K562 (cell line): ENCODE results near the gene COX4I2. TPM values are rescaled to one million over a fixed set of nuclear protein-coding genes. Genes with fewer than 3 reads are reported as not detected.

ENCODE experiments used
- ATAC-seq: fragments of 200-7000 bp; cut with Tn5 transposase; 3 replicates; pipeline ENCODE4 v1.9.1; 2020; ENCODE audit warnings: moderate library complexity
- BruUV-seq: library from RNA; stranded (reverse); fragments of 400-500 nt; replicated peaks from 2 replicates; lab custom pipeline; 2021; lab: Mats Ljungman, UMichigan
- CTCF ChIA-PET: fragments of 300-600 bp; formaldehyde crosslinking; extraction: SDS; loops from one replicate; lab custom pipeline; 2021; ENCODE audit warnings: low intra/inter-chr PET ratio; lab: Yijun Ruan, JAX
- POLR2A ChIA-PET: fragments of 300-600, 350-650 bp; sonication (Branson Sonifier 250); formaldehyde crosslinking; extraction: SDS; loops from one replicate; lab custom pipeline; 2021; ENCODE audit warnings: antibody characterized with exemption, inconsistent platforms; lab: Yijun Ruan, JAX
- DNase-seq, 4 experiments: peaks; one replicate each; pipeline versions ENCODE4 v3.0.0 to v3.0.0-alpha.2; 2011 to 2018; ENCODE audit warnings: low spot score in 3 of 4, mixed read lengths in 3 of 4; ENCODE audit errors: extremely low read depth in 1 of 4
- FAIRE-seq: peaks from 2 replicates; lab custom pipeline; 2011; peaks lifted over from hg19 to GRCh38; lab: Jason Lieb, UNC
- H2AFZ ChIP-seq: 2 replicates; pipeline ENCODE4 v1.6.0; 2011; ENCODE audit warnings: low read depth, low read length, control low read depth, inconsistent platforms
- H3K27ac ChIP-seq: fragments of 200-600 bp; 3 replicates; pipeline ENCODE4 v1.8.0; 2011; ENCODE audit warnings: low read depth, mild to moderate bottlenecking, control low read depth, inconsistent platforms, low read length, moderate library complexity, mixed read lengths; ENCODE audit errors: extremely low read depth
- H3K27me3 ChIP-seq, 2 experiments: fragments of 300-600 bp in 1 of 2; 2 replicates in 1 of 2; 3 replicates in 1 of 2; pipeline versions ENCODE4 v1.6.0 to v1.8.0; 2011; ENCODE audit warnings: inconsistent platforms in 2 of 2, low read length in 2 of 2, mild to moderate bottlenecking in 1 of 2, mixed read lengths in 1 of 2, moderate library complexity in 1 of 2; ENCODE audit not compliant: control insufficient read depth in 2 of 2, insufficient read depth in 2 of 2
- H3K36me3 ChIP-seq: fragments of 300-600 bp; 3 replicates; pipeline ENCODE4 v1.8.0; 2011; ENCODE audit warnings: mild to moderate bottlenecking, low read length, inconsistent platforms; ENCODE audit not compliant: control insufficient read depth, insufficient read depth
- H3K4me1 ChIP-seq, 2 experiments: fragments of 200-600 bp in 1 of 2; replicated peaks in 1 of 2; 2 replicates in 1 of 2; 3 replicates in 1 of 2; pipeline versions ENCODE4 v1.5.1 to v1.8.0; 2011; ENCODE audit warnings: inconsistent platforms in 2 of 2, low read length in 2 of 2, mild to moderate bottlenecking in 1 of 2, mixed read lengths in 1 of 2, moderate library complexity in 1 of 2; ENCODE audit not compliant: control insufficient read depth in 2 of 2, insufficient read depth in 2 of 2
- H3K4me2 ChIP-seq: 2 replicates; pipeline ENCODE4 v1.6.1; 2011; ENCODE audit warnings: low read length, control low read depth, inconsistent platforms, mixed read lengths; ENCODE audit not compliant: insufficient read depth
- H3K4me3 ChIP-seq: fragments of 200-600 bp; sonication (generic), shearing (Covaris generic); 2 replicates; pipeline ENCODE4 v1.5.1; 2016; ENCODE audit warnings: control low read depth, inconsistent platforms
- H3K79me2 ChIP-seq: fragments of 200-600 bp; 3 replicates; pipeline ENCODE4 v1.8.0; 2011; ENCODE audit warnings: low read length, inconsistent platforms; ENCODE audit not compliant: control insufficient read depth, insufficient read depth
- H3K9ac ChIP-seq, 2 experiments: 2 replicates each; pipeline versions ENCODE4 v1.6.0 to v1.6.1; 2011; ENCODE audit warnings: low read depth in 2 of 2, low read length in 2 of 2, control low read depth in 1 of 2, inconsistent platforms in 1 of 2, mild to moderate bottlenecking in 1 of 2, mixed read lengths in 1 of 2; ENCODE audit not compliant: insufficient read depth in 1 of 2
- H3K9me1 ChIP-seq: one replicate; pipeline ENCODE4 v1.6.0; 2011; ENCODE audit warnings: inconsistent platforms, mild to moderate bottlenecking, low read length, moderate library complexity; ENCODE audit not compliant: control insufficient read depth, insufficient read depth
- H3K9me3 ChIP-seq: replicated peaks from 2 replicates; pipeline ENCODE4 v1.5.1; 2011; ENCODE audit warnings: low read depth, low read length, inconsistent platforms; ENCODE audit not compliant: control insufficient read depth, insufficient read depth
- H4K20me1 ChIP-seq: replicated peaks from 2 replicates; pipeline ENCODE4 v1.6.1; 2011; ENCODE audit warnings: low read length, inconsistent platforms, mixed read lengths; ENCODE audit not compliant: control insufficient read depth, insufficient read depth
- FOXJ3 ChIP-seq: sonication (generic); formaldehyde crosslinking; IDR thresholded peaks from 2 replicates; pipeline ENCODE4 v1.4.0; 2020; ENCODE audit warnings: mild to moderate bottlenecking, missing genetic modification reagents
- ID3 ChIP-seq, 2 experiments: fragments of 250-450 bp in 1 of 2; fragments of 450-650 bp in 1 of 2; sonication (Bioruptor Pico) in 1 of 2; IDR thresholded peaks; 2 replicates each; pipeline versions ENCODE4 v1.6.1 to v1.8.0; 2016 to 2021; ENCODE audit warnings: mild to moderate bottlenecking in 2 of 2, moderate library complexity in 2 of 2, missing compliant biosample characterization in 1 of 2, missing genetic modification characterization in 1 of 2
- MEF2D ChIP-seq: conservative IDR thresholded peaks from 2 replicates; pipeline ENCODE4 v1.6.1; 2016; ENCODE audit warnings: low read depth, missing genetic modification characterization, missing compliant biosample characterization
- POLR2A ChIP-seq: fragments of 450-650 bp; conservative IDR thresholded peaks from 2 replicates; pipeline ENCODE4 v1.6.1; 2016
- POLR2B ChIP-seq: fragments of 450-650 bp; IDR thresholded peaks from 2 replicates; pipeline ENCODE4 v1.6.1; 2018; ENCODE audit warnings: low read depth; ENCODE audit not compliant: partially characterized antibody
- POLR2H ChIP-seq: IDR thresholded peaks from 2 replicates; pipeline ENCODE4 v1.6.1; 2016; ENCODE audit warnings: missing genetic modification characterization, low read depth, mild to moderate bottlenecking, control low read depth, missing compliant biosample characterization, moderate library complexity
- SPI1 ChIP-seq: IDR thresholded peaks from 2 replicates; pipeline ENCODE4 v1.6.1; 2011; ENCODE audit warnings: low read depth, low read length, control low read depth, borderline replicate concordance
- SUPT5H ChIP-seq: fragments of 450-650 bp; IDR thresholded peaks from 2 replicates; pipeline ENCODE4 v1.6.1; 2016
- ZNF121 ChIP-seq: sonication (generic); formaldehyde crosslinking; conservative IDR thresholded peaks from 2 replicates; pipeline ENCODE4 v1.8.0; 2022; ENCODE audit warnings: missing genetic modification reagents
- ZNF124 ChIP-seq: sonication (generic); formaldehyde crosslinking; IDR thresholded peaks from 2 replicates; pipeline ENCODE4 v1.8.1; 2022; ENCODE audit warnings: missing genetic modification reagents
- ZNF354B ChIP-seq: fragments of 250-450 bp; sonication (Bioruptor Pico); IDR thresholded peaks from 2 replicates; pipeline ENCODE4 v1.4.0; 2020
- WGBS: fragments of 100-300 bp; shearing (Covaris generic); methylation state at CpG from one replicate; pipeline ENCODE4 v1.1.6; 2016; ENCODE audit warnings: low coverage, mixed read lengths; ENCODE audit not compliant: insufficient coverage; ENCODE audit errors: missing lambda C conversion rate; 5-methylcytosine and 5-hydroxymethylcytosine counted together
- in situ Hi-C: fragments of 300-500 bp; cut with MboI; formaldehyde crosslinking; loops from 4 replicates; pipeline ENCODE4 v1.15.0; 2018; ENCODE audit warnings: inconsistent platforms, mixed read lengths
- intact Hi-C: fragments of 100-400 bp; cut with micrococcal nuclease; formaldehyde crosslinking; loops from 2 replicates; pipeline ENCODE4 v1.14.2; 2022
- polyA plus RNA-seq, 8 experiments: library from polyadenylated mRNA; depleted of rRNA in 4 of 8; stranded (reverse) in 5 of 8; unstranded in 3 of 8; fragments of >200 nt; fragmentation: Nextera tagmentation in 2 of 8; fragmentation: Illumina TruSeq in 1 of 8; extraction: Ambion mirVana in 2 of 8; extraction: Trizol in 1 of 8; gene quantifications; 2 replicates each; pipeline versions ENCODE4 v1.2.1 to v1.2.3, GENCODE V29; 2011 to 2014; ENCODE audit warnings: inconsistent platforms in 1 of 8, missing spikeins in 1 of 8
- total RNA-seq, 7 experiments: library from RNA; depleted of rRNA in 6 of 7; stranded (reverse); fragments of >200 nt in 6 of 7; fragmentation: Illumina TruSeq in 2 of 7; extraction: Trizol in 2 of 7; gene quantifications; 2 replicates each; pipeline versions ENCODE4 v1.2.1 to v1.2.3, GENCODE V29; 2011 to 2021; ENCODE audit warnings: low replicate concordance in 1 of 7
- TF ChIP-seq, protein P1 (sequence below): fragments of 450-650 bp; IDR thresholded peaks from 2 replicates; pipeline ENCODE4 v1.6.1; 2017; ENCODE audit warnings: antibody characterized with exemption, mild to moderate bottlenecking

Gene COX4I2
- total and polyA plus RNA-seq, 9 of the 15 experiments (the other 6 are each of a cell fraction or from before 2014, with no cell fraction given) = not detected

DNA sequence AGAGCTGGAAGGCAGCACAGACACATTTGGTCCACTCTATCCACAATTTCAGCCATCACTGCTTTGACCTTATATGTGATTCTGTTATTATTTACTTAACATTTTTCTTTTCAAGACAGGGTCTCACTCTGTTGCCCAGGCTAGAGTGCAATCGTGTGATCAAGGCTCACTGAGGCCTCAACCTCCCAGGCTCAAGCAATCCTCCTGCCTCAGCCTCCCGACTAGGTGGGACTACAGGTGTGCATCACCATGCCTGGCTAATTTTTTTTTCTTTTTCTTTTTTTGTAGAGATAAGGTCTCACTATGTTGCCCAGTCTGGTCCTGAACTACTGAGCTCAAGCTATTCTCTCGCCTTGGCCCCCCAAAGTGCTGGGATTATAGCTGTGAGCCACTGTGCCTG is 44.6 kb downstream of the COX4I2 start:
- ChIA-PET CTCF (no interaction called here), POLR2A (interaction anchor here (0.7 to 1.7 kb wide), 8 partner anchors 9 to 61 kb away, joined by 3 to 7 read pairs (median 4); partner anchors contain the start of gene TPX2)
- Histone ChIP-seq H3K4me1 (peaks cover 54 to 93% of the 10 kb centered on the region in 2 experiments), H3K27me3 (no peaks in the 10 kb centered on the region), H3K9me1 (no peaks in the 10 kb centered on the region), H3K4me3 (no peak overlapping the region), H3K36me3 (peaks cover 86% of the 10 kb centered on the region), H3K9ac (peak overlapping the region in 1 of 2 experiments; percentile 1; a peak in 1 of 4 replicates), H3K4me2 (no peak overlapping the region), H3K27ac (peak overlapping the region; percentile 62; the same call in 2 of the 3 replicates), H3K79me2 (peaks cover 99% of the 10 kb centered on the region), H4K20me1 (no peaks in the 10 kb centered on the region), H2AFZ (no peak overlapping the region), H3K9me3 (no peaks in the 10 kb centered on the region)
- intact Hi-C loops (no loop called here), in situ Hi-C loops (no loop called here)
- peak; percentile 71 for TF ChIP-seq ZNF121 (CRISPR knock-in tag)
- TF ChIP-seq POLR2H = 0 out of 2 replicates have a peak, but pooled peaks have one; percentile 24
- no peak for TF ChIP-seq ZNF354B
- no peak for TF ChIP-seq ZNF124 (CRISPR knock-in tag)
- no peak for DNase-seq
- no TSS peak for BruUV-seq
- 90% methylated on average over 3 of the region's 3 CpGs for WGBS
- no peak for ATAC-seq
- no peak for FAIRE-seq

DNA sequence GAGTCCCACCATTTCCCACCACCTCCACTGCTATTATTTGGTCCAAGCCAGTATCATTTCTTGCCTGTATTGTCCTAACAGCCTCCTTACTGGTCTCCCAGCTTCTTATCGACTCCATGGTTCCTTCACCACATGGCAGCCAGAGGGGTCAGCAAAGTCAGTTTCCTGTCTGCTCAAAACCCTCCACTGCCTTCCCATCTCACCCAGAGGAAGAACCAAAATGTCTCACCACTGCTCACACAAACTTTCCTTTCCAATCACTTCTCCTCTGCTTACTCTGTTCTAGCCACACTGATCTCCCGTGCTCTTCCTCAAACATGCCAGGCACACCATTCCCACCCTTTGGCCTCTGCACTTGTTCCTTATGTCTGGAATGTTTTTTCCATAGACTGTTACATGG is 45.2 kb downstream of the COX4I2 start:
- no peak overlapping the region for H2AFZ ChIP-seq
- H3K79me2 ChIP-seq = peaks cover 99% of the 10 kb centered on the region
- H3K27me3 ChIP-seq = no peaks in the 10 kb centered on the region
- peak overlapping the region; percentile 62 for H3K27ac ChIP-seq
- in situ Hi-C loops = no loop called here
- no peak for ATAC-seq
- POLR2A ChIA-PET = interaction anchor here (0.6 to 1.7 kb wide), 6 partner anchors 9 to 1438 kb away, joined by 3 to 7 read pairs (median 4); no protein-coding TSS in a partner anchor
- intact Hi-C loops = no loop called here
- CTCF ChIA-PET = no interaction called here
- 66% methylated on average over 2 of the region's 2 CpGs for WGBS
- no peak for FAIRE-seq
- H3K4me3 ChIP-seq = no peak overlapping the region
- H3K9ac ChIP-seq = peak overlapping the region; percentile 32 to 57; a peak in 3 of 4 replicates
- peaks cover 54 to 93% of the 10 kb centered on the region in 2 experiments for H3K4me1 ChIP-seq
- H3K36me3 ChIP-seq = peaks cover 85% of the 10 kb centered on the region
- H3K9me1 ChIP-seq = no peaks in the 10 kb centered on the region
- peak overlapping the region; percentile 9; the same call in 1 of the 2 replicates for H3K4me2 ChIP-seq
- no peaks in the 10 kb centered on the region for H4K20me1 ChIP-seq
- BruUV-seq = no TSS peak
- DNase-seq = no peak
- H3K9me3 ChIP-seq = no peaks in the 10 kb centered on the region
- TF ChIP-seq SUPT5H (0 out of 2 replicates have a peak, but pooled peaks have one; percentile 42), POLR2A (peak; percentile 51; the same call in 1 of the 2 replicates), MEF2D (tag) (no peak), ID3 (CRISPR knock-in tag; IDR thresholded peaks at IDR 0.05) (no peak), ID3 (tag; IDR thresholded peaks at IDR 0.05) (0 out of 2 replicates have a peak, but pooled peaks have one; percentile 18), FOXJ3 (no peak), POLR2B (peak; percentile 50), SPI1 (no peak)
- TF ChIP-seq, protein P1, sequence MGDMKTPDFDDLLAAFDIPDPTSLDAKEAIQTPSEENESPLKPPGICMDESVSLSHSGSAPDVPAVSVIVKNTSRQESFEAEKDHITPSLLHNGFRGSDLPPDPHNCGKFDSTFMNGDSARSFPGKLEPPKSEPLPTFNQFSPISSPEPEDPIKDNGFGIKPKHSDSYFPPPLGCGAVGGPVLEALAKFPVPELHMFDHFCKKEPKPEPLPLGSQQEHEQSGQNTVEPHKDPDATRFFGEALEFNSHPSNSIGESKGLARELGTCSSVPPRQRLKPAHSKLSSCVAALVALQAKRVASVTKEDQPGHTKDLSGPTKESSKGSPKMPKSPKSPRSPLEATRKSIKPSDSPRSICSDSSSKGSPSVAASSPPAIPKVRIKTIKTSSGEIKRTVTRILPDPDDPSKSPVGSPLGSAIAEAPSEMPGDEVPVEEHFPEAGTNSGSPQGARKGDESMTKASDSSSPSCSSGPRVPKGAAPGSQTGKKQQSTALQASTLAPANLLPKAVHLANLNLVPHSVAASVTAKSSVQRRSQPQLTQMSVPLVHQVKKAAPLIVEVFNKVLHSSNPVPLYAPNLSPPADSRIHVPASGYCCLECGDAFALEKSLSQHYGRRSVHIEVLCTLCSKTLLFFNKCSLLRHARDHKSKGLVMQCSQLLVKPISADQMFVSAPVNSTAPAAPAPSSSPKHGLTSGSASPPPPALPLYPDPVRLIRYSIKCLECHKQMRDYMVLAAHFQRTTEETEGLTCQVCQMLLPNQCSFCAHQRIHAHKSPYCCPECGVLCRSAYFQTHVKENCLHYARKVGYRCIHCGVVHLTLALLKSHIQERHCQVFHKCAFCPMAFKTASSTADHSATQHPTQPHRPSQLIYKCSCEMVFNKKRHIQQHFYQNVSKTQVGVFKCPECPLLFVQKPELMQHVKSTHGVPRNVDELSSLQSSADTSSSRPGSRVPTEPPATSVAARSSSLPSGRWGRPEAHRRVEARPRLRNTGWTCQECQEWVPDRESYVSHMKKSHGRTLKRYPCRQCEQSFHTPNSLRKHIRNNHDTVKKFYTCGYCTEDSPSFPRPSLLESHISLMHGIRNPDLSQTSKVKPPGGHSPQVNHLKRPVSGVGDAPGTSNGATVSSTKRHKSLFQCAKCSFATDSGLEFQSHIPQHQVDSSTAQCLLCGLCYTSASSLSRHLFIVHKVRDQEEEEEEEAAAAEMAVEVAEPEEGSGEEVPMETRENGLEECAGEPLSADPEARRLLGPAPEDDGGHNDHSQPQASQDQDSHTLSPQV = 0 out of 2 replicates have a peak, but pooled peaks have one; percentile 55
